ENCODE data around the gene PXK. TPM values are rescaled to one million over a fixed set of nuclear protein-coding genes. Genes with fewer than 3 reads are reported as not detected.
A peak's percentile ranks its signal among the peaks of the same experiment; 100 is the strongest.

The PXK gene
- total and polyA plus RNA-seq, 4 donors, result 6.0 to 15.9 (median 12.6) TPM

GRCh38 chr3:58404396-58404795 lies 71.7 kb downstream of the PXK start (continued):
- TF ChIP-seq CTCF (IDR thresholded peaks at IDR 0.05; ENCODE audit: low read depth, low read length, missing input control), result no peak
- no peak for TF ChIP-seq TAF1 (conservative IDR thresholded peaks at IDR 0.05)

- Histone ChIP-seq H3K27ac (ENCODE audit: low read depth in 1 of 2, low read length in 2 of 2) (no peak overlapping the region), H3K27me3 (ENCODE audit: control insufficient read depth in 4 of 4, insufficient read depth in 4 of 4, low read length in 3 of 4) (no peaks in the 10 kb centered on the region), H3K9ac (ENCODE audit: low read depth in 1 of 2, low read length in 2 of 2) (no peak overlapping the region), H3K36me3 (ENCODE audit: control insufficient read depth in 4 of 4, insufficient read depth in 3 of 4, low read depth in 1 of 4, low read length in 3 of 4) (peaks cover 0 to 23% (median 5%) of the 10 kb centered on the region in 4 donors), H3K4me3 (ENCODE audit: low read depth in 1 of 3, low read length in 3 of 3) (no peak overlapping the region), H3K4me1 (ENCODE audit: control insufficient read depth in 4 of 4, insufficient read depth in 4 of 4, low read length in 3 of 4) (peaks cover 0 to 6% (median 1%) of the 10 kb centered on the region in 4 donors), H3K9me3 (ENCODE audit: control insufficient read depth in 4 of 4, low read length in 3 of 4) (no peaks in the 10 kb centered on the region)
- WGBS, result 54% methylated on average over 5 of the region's 5 CpGs
- DNase-seq (ENCODE audit: low spot score), result no peak
- TF ChIP-seq HNF4A (conservative IDR thresholded peaks at IDR 0.05) (peak; percentile 24 to 26), HNF4G (IDR thresholded peaks at IDR 0.05) (no peak)
Measured at GRCh38 chr3:58408906-58409305, 76.2 kb downstream of the PXK start.

- peaks cover 0 to 23% (median 2%) of the 10 kb centered on the region in 4 donors for H3K36me3 ChIP-seq (ENCODE audit: control insufficient read depth in 4 of 4, insufficient read depth in 3 of 4, low read depth in 1 of 4, low read length in 3 of 4)
- no peaks in the 10 kb centered on the region for H3K27me3 ChIP-seq (ENCODE audit: control insufficient read depth in 4 of 4, insufficient read depth in 4 of 4, low read length in 3 of 4)
- TF ChIP-seq REST (IDR thresholded peaks at IDR 0.05), result no peak
- TF ChIP-seq FOXA2 (IDR thresholded peaks at IDR 0.05), result no peak
- TF ChIP-seq EGR1 (IDR thresholded peaks at IDR 0.05; ENCODE audit: low read depth in 2 of 2), result no peak
- TF ChIP-seq ZBTB33 (IDR thresholded peaks at IDR 0.05), result no peak
- TF ChIP-seq RAD21 (IDR thresholded peaks at IDR 0.05), result no peak
- no peak for TF ChIP-seq ATF3 (IDR thresholded peaks at IDR 0.05)
- TF ChIP-seq YY1 (IDR thresholded peaks at IDR 0.05), result no peak
- no peak for TF ChIP-seq JUND (IDR thresholded peaks at IDR 0.05)
- TF ChIP-seq HNF4A (conservative IDR thresholded peaks at IDR 0.05), result no peak
- TF ChIP-seq TAF1 (conservative IDR thresholded peaks at IDR 0.05), result no peak
- no peak for TF ChIP-seq MAX (IDR thresholded peaks at IDR 0.05)
- H3K9me3 ChIP-seq (ENCODE audit: control insufficient read depth in 4 of 4, low read length in 3 of 4), result no peaks in the 10 kb centered on the region
- H3K4me3 ChIP-seq (ENCODE audit: low read depth in 1 of 3, low read length in 3 of 3), result no peak overlapping the region
- WGBS, result 75% methylated on average over 3 of the region's 3 CpGs
- H3K27ac ChIP-seq (ENCODE audit: low read depth in 1 of 2, low read length in 2 of 2), result no peak overlapping the region
- no peak for DNase-seq (ENCODE audit: low spot score)
- peaks cover 0 to 6% (median 1%) of the 10 kb centered on the region in 4 donors for H3K4me1 ChIP-seq (ENCODE audit: control insufficient read depth in 4 of 4, insufficient read depth in 4 of 4, low read length in 3 of 4)
- no peak overlapping the region for H3K9ac ChIP-seq (ENCODE audit: low read depth in 1 of 2, low read length in 2 of 2)
Measured at GRCh38 chr3:58409663-58410062, 77.0 kb downstream of the PXK start.
